ENCODE measurements around the gene SLC35F3.

SLC35F3 gene

GRCh38 chr1:234260578-234260977 is 356.1 kb downstream of the SLC35F3 start:
- no peak for DNase-seq

GRCh38 chr1:234261545-234261944 is 357.1 kb downstream of the SLC35F3 start:
- no peak for DNase-seq

GRCh38 chr1:234262007-234262753 is 357.7 kb downstream of the SLC35F3 start:
- DNase-seq, result no peak

- DNase-seq, result no peak
These were observed 358.3 kb downstream of the SLC35F3 start for GRCh38 chr1:234262754-234263105.

DNA sequence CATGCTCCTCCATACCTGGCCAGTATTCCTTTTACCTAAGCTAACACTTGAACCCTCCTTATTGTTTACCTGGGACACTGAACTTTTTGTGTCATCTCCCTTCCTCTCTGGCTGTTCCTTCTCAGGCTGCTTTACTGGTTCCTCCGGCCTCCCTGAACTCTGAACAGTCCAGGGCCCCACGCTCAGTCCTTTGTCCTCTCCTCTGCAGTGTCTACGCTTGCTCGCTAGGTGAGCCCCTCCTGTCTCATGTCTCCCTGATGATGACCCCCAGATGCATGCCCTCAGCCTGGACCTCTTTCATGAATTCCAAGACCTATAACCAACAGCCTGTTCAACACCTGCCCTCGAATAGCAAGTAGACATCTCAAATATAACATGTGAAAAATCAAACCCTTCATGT is 360.4 kb downstream of the SLC35F3 start:
- no peak for DNase-seq

- no peak for DNase-seq
These were observed 360.8 kb downstream of the SLC35F3 start for GRCh38 chr1:234265321-234265720.

GRCh38 chr1:234265861-234266260 is 361.4 kb downstream of the SLC35F3 start:
- DNase-seq, result no peak

DNA sequence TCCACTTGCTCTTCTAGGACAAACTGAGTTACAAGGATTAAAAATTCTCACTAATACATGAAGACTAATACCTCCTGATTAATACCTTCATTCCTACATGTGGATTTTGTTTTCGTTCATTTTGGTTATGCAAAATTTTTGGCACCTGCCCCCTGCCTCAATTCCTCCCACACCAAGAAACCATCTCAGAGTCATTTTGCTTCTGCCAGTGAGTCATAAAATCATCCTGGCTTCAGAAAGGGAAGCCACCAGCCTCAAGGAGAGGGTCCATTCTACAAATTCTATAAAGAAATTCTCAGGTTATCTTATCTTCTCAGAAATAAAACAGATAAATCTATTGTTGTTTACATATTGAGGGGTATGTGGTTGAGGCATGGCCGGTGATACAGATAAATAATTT is 365.6 kb downstream of the SLC35F3 start:
- no peak for DNase-seq

- no peak for DNase-seq
These were observed 366.2 kb downstream of the SLC35F3 start for GRCh38 chr1:234270581-234271242.

DNA sequence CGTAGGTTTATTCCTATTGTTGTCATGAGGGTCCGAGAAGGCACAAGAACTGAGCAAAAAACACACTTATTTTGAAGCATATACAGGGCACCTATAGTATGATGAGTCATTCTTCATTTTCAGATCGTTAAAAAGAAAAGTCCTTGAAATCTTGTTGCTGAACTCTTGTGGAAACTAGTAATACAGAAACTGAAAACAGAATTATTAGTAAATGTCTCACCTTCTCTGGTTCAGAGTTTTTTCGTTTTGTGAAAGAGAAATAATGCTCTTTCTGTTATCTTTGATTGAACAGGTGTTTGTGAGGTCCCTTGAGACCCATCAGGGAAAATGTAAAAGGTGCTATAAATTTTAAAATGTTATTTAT is 366.7 kb downstream of the SLC35F3 start:
- DNase-seq, result no peak

- no peak for DNase-seq
These were observed 368.3 kb downstream of the SLC35F3 start for GRCh38 chr1:234272656-234273312.

GRCh38 chr1:234273981-234274380 is 369.5 kb downstream of the SLC35F3 start:
- no peak for DNase-seq

DNA sequence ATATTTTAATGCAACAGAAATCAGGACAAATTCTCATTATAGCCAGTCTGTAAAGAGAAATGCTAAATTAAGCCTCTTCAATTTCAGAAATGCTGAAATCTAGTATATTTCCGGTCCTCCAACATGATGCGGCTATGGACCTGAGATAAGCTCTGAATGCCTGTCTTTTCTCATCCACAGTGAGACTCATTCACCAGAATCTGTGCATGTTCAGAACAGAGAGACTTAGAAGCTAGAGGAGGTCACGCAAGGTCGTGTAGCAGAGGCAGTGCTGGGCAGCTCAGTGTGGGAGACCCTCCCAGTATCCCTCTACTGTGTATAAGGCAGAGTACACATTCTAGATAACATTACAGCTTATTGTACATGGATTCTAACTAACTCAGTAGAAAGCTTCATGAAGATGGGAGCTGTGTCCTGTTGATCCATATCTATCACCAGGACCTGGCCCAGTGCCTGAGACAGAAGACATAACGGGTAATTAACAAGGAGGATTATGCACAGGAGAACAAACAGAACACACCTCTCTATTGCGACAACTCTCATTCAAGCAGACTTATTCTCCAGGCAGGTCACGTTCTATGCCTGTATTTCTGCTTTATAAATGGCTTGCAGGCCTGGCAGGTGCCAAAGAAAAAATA is 371.8 kb downstream of the SLC35F3 start:
- no peak for DNase-seq

- DNase-seq, result no peak
These were observed 372.8 kb downstream of the SLC35F3 start for GRCh38 chr1:234277161-234277868.

DNA sequence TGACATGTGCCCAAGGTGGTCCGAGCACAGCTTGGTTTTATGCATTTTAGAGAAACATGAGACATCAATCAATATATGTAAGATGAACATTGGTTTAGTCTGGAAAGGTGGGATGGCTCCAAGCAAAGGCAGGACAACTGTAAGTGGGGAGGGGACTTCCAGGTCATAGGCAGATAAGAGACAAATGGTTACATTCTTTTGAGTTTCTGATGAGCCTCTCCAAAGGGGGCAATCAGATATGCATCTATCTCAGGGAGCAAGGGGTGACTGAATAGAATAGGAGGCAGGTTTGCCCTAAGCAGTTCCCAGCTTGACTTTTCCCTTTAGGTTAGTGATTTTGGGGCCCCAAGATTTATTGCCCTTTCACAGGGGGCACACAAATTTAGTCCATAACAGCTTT is 374.5 kb downstream of the SLC35F3 start:
- no peak for DNase-seq

GRCh38 chr1:234280500-234280899 is 376.0 kb downstream of the SLC35F3 start:
- no peak for DNase-seq

DNA sequence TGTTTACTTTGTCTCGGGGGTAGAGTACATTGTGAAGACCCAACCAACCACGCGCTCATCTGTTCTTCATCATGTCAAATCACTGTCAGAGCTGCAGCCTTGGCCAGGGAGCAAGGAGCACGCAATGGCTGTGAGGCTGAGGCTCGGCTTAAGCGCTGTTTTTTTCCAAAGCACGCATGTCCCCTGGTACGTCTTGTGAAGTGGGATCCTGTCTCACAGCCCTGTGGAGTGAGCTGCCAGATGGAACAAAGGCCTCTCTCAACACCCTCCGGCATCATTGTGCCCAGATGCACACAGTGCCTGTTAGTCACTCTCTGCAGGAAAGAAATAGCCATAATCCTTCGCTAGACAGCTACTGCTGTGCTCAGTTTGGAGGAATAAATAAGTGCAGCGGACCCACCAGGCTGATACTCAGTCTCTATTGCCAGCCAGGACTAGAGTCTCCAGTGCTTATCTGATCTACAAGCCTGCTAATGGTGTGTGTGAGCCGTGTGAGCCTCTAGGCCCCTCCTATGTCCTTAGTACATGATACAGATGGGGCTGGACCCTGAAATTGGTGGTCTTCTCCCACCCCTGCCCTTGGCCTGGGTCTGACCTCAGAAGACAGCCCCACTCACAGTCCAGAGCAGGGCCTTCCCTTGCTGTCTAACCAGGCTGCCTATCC is 377.5 kb downstream of the SLC35F3 start:
- DNase-seq, result no peak

GRCh38 chr1:234286206-234286605 is 381.7 kb downstream of the SLC35F3 start:
- DNase-seq, result no peak

DNA sequence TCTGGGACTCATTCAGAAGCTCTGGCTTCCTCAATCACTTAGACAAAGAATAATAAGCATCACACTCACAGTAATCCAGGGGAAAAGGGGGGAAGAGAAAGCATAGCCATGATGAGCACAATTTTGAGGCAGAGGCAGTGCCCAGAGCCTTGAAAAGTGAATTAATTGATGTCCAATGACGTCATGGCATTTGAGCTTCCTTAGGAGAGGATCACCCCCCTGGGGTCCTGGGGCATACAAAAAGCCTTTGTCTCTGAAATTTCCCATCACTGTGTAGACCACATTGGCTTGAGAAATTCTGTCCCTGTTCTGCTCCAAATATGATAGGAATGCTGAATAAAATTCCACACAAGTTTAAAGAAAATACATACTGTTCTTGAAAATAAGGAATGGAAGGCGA is 384.5 kb downstream of the SLC35F3 start:
- peak; percentile 2 for DNase-seq

GRCh38 chr1:234289538-234290305 is 385.2 kb downstream of the SLC35F3 start:
- DNase-seq, result no peak

DNA sequence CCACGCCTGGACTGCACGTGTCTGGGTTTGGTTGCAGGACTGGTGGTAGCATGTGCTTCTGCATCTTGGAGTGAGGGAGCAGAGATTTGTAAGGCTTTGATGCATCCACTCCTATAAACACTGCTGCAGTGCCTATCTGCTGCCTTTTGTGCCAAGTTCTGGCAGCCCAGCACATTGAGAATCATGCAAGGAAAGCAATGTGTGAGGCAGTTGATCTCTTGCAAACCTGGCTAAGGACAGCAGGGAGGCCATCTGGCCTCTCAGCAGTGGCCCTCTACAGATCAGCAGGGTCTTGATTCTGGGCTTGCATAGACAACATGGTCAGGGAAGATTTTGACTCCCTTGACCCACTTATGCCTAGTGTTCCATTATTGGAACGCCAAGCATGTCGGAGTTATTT is 387.5 kb downstream of the SLC35F3 start:
- DNase-seq, result no peak

Measured in fibroblast of skin of scalp (primary cell).